Duodenal mucosa (tissue), 2 donors: ENCODE measurements around the gene AJM1.

Experiments used
- H3K27ac ChIP-seq: one replicate; pipeline ENCODE4 v1.7.0; 2013; ENCODE audit warnings: low read depth, low read length
- H3K27me3 ChIP-seq, 2 donors: one replicate each; pipeline ENCODE4 v1.7.0; 2013; ENCODE audit warnings: low read length in 2 of 2, control low read depth in 1 of 2; ENCODE audit not compliant: insufficient read depth in 2 of 2, control insufficient read depth in 1 of 2
- H3K36me3 ChIP-seq, 2 donors: one replicate each; pipeline ENCODE4 v1.7.0; 2013; ENCODE audit warnings: low read length in 2 of 2, control low read depth in 1 of 2; ENCODE audit not compliant: insufficient read depth in 2 of 2, control insufficient read depth in 1 of 2
- H3K4me1 ChIP-seq, 2 donors: one replicate each; pipeline ENCODE4 v1.7.0; 2013; ENCODE audit warnings: low read length in 2 of 2, control low read depth in 1 of 2; ENCODE audit not compliant: insufficient read depth in 2 of 2, control insufficient read depth in 1 of 2
- H3K4me3 ChIP-seq, 2 donors: one replicate each; pipeline ENCODE4 v1.7.0; 2013; ENCODE audit warnings: low read length in 2 of 2, low read depth in 1 of 2
- H3K9ac ChIP-seq, 2 donors: one replicate each; pipeline ENCODE4 v1.7.0; 2013; ENCODE audit warnings: low read length in 2 of 2, low read depth in 1 of 2
- H3K9me3 ChIP-seq, 2 donors: one replicate each; pipeline ENCODE4 v1.7.0; 2013; ENCODE audit warnings: low read length in 2 of 2, control low read depth in 1 of 2; ENCODE audit not compliant: control insufficient read depth in 1 of 2

AJM1 gene

DNA sequence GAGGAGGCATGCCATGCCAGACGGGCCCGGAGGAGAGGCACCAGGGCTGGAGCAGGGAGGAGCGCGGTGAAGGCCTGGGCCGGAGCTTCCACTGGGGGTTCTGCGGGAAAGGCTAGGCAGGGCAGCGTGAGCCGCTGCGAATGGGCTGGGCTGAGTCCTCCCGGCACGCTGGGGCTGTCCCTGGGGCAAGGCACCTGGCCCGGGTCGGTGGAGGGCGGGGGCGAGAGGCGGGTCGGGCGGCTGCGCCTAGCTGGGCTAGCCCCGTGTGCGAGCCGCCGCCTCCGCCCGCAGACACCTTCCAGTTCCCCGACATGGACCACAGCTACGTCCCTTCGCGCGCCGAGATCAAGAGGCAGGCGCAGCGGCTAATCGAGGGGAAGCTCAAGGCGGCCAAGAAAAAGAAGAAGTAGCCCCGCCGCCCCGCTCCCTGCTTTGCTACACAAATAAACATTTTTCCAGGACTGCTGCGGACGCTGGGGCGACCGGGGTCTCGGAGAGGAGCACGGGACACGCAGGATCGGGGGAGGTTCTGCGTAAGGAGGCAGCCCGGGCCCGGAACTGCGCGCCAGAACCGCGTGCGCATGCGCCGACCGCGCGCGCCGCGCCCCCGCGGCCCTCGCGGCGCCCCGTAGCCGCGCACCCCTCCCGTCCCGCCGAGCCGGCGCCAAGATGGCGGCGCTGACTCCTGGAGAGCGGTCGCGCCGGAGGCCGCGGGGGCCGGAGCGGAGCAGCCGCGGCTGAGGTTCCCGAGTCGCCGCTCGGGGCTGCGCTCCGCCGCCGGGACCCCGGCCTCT lies 34.8 kb upstream of the AJM1 start, which contains the start of gene RABL6:
RABL6 (plus strand) TSS at position 668 of the 794 bp plus-strand sequence. CDS start 249 bp downstream, outside the sequence.
- peak within 1 kb of the TSS; percentile 75 to 80 for H3K4me3 ChIP-seq
- peak within 1 kb of the TSS; percentile 89 for H3K27ac ChIP-seq
- H3K9me3 ChIP-seq = no peaks in the 10 kb centered on the region
- no peaks in the 10 kb centered on the region for H3K27me3 ChIP-seq
- H3K4me1 ChIP-seq = peaks cover 16 to 29% of the 10 kb centered on the region in 2 donors
- peaks cover 0 to 8% of the 10 kb centered on the region in 2 donors for H3K36me3 ChIP-seq
- peak within 1 kb of the TSS; percentile 65 to 82 for H3K9ac ChIP-seq

DNA sequence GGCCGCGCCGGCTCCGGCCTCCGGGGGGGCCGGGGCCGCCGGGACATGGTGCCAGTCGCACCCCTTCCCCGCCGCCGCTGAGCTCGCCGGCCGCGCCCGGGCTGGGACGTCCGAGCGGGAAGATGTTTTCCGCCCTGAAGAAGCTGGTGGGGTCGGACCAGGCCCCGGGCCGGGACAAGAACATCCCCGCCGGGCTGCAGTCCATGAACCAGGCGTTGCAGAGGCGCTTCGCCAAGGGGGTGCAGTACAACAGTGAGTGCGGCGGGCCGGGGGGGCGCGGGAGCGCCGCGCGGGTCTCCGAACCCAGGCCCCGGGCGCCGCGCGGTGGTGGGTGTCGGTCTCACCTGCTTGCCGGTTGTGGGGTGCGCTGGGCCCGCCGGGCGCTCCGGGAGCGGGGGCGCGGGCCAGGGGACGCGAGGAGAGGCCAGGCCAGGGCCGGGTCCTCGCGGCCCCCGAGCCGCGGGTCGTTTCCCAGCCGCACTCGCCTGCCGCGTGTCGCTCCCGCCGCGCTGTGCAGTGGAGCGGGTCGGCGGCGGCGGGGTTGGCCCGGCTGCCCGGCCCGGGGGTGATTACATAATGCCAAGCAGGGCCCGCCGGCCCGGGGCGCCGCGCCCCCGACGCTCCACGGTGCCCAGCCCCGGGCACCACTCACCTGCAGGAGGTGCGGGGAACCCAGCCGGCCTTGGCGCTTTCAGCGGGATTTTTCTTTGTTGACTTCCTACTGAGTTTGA lies 34.0 kb upstream of the AJM1 start:
- H3K27me3 ChIP-seq = no peaks in the 10 kb centered on the region
- peaks cover 16 to 29% of the 10 kb centered on the region in 2 donors for H3K4me1 ChIP-seq
- H3K27ac ChIP-seq = peak overlapping the region; percentile 20
- no peaks in the 10 kb centered on the region for H3K9me3 ChIP-seq
- H3K36me3 ChIP-seq = peaks cover 0 to 15% of the 10 kb centered on the region in 2 donors
- peak overlapping the region; percentile 61 to 65 for H3K9ac ChIP-seq
- H3K4me3 ChIP-seq = peak overlapping the region; percentile 75 to 80

DNA sequence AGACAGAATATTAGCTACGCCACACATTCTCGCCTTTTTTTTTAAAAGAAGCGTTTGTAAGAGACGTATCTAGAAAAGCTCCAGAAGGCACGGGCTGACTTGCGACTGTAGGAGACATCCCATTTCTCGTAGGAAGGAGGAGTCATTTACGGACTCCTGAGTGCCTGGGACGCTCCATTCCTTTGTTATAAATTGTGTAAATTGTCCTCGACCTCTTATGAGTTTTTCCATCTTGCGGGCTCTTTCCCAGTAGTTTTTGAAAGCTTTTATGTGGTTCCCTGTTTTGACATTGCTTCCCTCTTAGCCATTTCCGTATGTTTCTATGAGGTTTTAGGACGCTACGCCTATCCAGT lies 33.5 kb upstream of the AJM1 start:
- Histone ChIP-seq H3K27me3 (no peaks in the 10 kb centered on the region), H3K36me3 (peaks cover 0 to 17% of the 10 kb centered on the region in 2 donors), H3K4me1 (peaks cover 16 to 29% of the 10 kb centered on the region in 2 donors), H3K27ac (no peak overlapping the region), H3K4me3 (peak overlapping the region; percentile 75 to 80), H3K9me3 (no peaks in the 10 kb centered on the region), H3K9ac (peak overlapping the region; percentile 61 to 65)

DNA sequence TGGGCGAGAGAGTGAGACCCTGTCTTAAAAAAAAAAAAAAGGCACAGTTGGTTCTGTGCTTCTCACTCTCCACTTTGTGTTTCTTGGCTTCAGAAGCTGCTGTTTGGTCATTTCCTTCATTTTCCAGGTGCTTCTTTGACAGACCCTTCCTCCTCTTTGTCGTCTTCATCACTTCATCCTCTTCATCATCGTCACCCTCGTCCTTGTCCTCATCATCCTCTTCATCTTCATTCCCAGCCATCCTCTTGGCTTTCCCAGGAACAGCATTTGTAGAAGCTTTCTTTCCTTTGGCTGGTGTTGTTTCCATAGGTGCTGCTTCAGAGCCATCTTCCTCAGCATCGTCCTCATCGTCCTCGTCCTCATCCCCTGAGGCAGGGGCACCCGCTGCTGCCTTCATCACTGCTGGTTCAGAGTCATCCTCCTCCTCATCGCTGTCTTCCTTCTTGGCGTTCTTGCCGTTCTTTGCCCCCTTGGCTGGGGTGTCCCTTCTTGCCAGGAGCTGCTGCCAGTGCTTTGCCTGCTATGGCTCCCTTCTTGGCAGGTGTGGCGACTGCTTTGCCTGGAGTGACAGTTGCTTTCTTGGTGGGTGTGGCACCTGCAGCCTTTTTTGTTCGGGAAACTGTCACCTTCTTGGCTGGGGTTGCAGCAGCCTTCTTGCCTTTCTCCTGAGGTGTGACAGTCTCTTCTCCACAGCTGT lies 27.4 kb upstream of the AJM1 start:
- peaks cover 3 to 5% of the 10 kb centered on the region in 2 donors for H3K4me1 ChIP-seq
- no peaks in the 10 kb centered on the region for H3K9me3 ChIP-seq
- no peaks in the 10 kb centered on the region for H3K27me3 ChIP-seq
- no peak overlapping the region for H3K4me3 ChIP-seq
- no peak overlapping the region for H3K27ac ChIP-seq
- no peak overlapping the region for H3K9ac ChIP-seq
- peaks cover 0 to 23% of the 10 kb centered on the region in 2 donors for H3K36me3 ChIP-seq

DNA sequence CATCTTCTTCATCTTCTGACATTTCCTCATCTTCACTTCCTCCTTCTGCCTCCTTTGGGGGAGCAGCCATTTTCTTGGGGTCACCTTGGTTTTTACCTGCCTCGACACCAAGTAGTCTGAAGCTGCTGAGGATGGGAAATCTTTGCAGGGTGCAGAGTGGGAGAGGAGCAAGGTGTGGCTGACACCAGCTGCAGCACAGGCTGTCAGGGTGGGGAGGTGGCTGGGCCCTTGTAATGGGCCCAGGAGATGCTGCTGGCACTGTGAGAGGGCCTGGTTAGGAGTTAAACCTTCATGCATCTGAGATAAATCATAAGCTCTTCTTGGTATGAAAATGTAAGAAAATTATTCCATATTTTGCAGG lies 26.9 kb upstream of the AJM1 start:
- no peaks in the 10 kb centered on the region for H3K4me1 ChIP-seq
- H3K4me3 ChIP-seq = no peak overlapping the region
- H3K27me3 ChIP-seq = no peaks in the 10 kb centered on the region
- peaks cover 0 to 20% of the 10 kb centered on the region in 2 donors for H3K36me3 ChIP-seq
- H3K9me3 ChIP-seq = no peaks in the 10 kb centered on the region
- no peak overlapping the region for H3K9ac ChIP-seq
- no peak overlapping the region for H3K27ac ChIP-seq

DNA sequence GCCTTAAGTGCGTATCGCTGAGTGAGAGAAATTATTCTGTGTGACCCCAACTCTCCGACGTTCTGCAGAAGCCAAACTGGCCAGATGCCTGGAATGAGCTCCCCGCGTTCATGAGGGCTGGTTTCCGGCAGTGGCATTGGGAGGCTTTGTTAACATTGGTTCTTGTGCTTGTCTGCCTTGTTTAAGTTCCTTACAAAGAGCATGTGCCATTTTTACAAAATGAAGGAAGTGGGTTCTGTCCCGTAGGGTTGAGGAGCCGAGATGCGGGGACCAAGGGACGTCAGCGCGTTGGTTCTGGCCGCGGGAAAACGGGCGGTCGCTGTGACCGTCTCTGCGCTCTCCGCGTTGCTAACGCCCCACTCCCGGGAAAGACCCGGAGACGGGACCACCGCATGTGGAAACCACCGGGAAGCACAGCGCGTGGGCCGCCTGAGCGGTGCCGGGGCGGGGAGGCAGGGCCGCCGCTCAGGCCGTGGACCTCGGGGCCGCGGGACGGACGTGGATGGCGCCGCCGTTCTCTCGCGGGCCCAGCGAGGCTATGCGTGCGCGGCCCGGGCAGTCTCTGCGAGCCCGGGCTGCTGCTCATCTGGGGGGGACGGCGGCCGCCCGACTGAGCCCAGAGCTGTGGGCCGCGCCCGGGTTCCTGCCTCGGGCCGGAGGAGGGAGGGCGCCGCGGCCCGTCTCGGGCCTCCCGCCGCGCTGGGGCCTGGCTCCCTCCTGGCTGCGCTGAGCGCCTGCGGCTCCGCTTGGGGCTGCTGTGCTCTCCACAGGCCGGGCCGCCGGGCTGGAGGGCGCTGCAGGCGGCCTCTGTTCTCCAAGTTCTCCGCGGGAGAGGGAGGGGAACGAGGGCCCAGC lies 21.1 kb upstream of the AJM1 start:
- peak overlapping the region; percentile 19 to 36 for H3K4me3 ChIP-seq
- peaks cover 6 to 28% of the 10 kb centered on the region in 2 donors for H3K36me3 ChIP-seq
- H3K27ac ChIP-seq = no peak overlapping the region
- no peaks in the 10 kb centered on the region for H3K9me3 ChIP-seq
- H3K4me1 ChIP-seq = peaks cover 0 to 3% of the 10 kb centered on the region in 2 donors
- no peaks in the 10 kb centered on the region for H3K27me3 ChIP-seq
- H3K9ac ChIP-seq = no peak overlapping the region

DNA sequence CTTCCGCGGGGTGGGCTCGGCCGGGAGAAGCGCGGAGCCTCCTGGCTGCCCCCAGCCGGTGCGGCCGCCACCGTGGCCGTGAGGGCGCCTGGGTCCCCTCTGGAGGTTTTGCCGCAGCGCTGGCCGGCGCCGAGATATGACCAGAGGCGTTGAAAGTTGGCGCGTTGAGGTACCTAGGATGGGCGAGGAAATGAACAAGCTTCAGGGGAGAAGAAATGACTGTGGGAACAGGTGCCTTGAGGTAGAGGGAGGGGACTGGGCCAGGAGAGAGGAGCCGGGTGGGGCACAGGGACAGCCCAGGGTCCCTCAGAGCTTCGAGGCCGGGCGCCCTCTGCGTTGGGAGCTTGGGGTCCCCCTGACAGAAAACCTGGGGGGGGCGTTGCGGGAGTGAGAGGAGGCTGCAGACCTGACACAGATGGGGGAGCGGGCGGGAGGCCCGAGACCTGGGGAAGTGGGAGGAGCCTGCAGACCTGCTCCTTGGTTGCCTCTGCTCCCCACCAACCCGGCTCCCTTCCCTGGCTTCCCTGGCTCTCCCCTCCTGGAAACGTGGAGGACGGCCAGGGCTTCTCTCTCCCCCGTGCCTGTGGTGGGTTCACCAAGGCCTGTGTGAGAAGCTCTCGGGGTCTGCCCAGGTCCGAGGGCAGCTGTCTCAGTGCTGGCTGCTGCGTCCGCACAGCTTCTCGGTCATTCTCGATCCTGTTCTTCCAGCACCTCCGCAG lies 20.3 kb upstream of the AJM1 start:
- H3K36me3 ChIP-seq = peaks cover 6 to 32% of the 10 kb centered on the region in 2 donors
- H3K4me3 ChIP-seq = no peak overlapping the region

DNA sequence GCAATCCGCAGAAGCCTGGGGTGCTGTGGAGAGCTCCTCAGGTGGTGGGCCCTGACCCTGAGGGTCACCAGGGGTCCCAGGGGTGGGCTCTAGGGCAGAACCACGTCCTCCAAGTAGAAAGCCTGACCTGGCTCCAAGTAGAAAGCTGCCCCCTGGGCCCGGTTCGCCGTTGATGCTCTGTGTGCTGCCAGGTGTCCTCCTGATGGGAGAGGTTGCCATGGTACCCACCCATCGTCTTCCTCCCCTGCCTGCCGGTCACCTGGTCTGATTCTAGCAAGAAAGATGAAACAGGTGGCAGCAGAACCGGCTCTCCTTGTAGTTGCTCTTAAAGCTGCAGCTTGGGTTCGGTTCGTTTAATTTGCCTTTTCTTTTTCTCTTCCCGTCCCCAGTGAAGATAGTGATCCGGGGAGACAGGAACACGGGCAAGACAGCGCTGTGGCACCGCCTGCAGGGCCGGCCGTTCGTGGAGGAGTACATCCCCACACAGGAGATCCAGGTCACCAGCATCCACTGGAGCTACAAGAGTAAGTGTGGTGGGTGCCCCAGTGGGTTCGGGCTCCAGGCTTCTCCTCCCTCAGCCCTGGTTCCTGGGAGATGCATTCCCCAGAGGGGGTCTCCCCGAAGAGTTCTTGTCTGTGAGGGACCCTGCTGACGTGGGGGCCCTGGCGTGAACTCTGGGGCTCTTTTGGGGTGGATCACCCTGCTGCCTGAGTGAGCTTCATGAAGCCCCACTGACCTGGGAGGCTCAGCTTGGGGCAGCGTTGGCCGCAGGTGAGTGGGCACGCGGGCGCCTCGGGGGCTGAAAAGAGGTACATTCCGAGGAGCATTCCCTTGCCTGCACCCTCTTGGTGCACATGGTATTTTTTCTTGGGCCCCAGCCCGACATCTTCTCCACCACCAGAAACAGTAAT lies 18.9 kb upstream of the AJM1 start:
- Histone ChIP-seq H3K27ac (no peak overlapping the region), H3K4me3 (no peak overlapping the region), H3K4me1 (peaks cover 0 to 3% of the 10 kb centered on the region in 2 donors), H3K9me3 (no peaks in the 10 kb centered on the region), H3K27me3 (no peaks in the 10 kb centered on the region), H3K36me3 (peaks cover 6 to 37% of the 10 kb centered on the region in 2 donors), H3K9ac (no peak overlapping the region)

More for the DNA sequence above, 20.3 kb upstream of the AJM1 start:
- Histone ChIP-seq H3K27me3 (no peaks in the 10 kb centered on the region), H3K9ac (no peak overlapping the region), H3K27ac (no peak overlapping the region), H3K4me1 (peaks cover 0 to 3% of the 10 kb centered on the region in 2 donors), H3K9me3 (no peaks in the 10 kb centered on the region)
